Amygdala (tissue), 56 donors: Measurements from ENCODE around the gene EIF2S3B.
"Not testable (repeated sequence)": the region's sequence is repeated elsewhere in the genome, so short reads cannot be mapped to it uniquely, and the experiment has no call there.

Experiments
- DNase-seq, 56 donors: peaks; one replicate each; lab custom pipeline; 2025; lab: John Stamatoyannopoulos, UW

Gene EIF2S3B

DNA sequence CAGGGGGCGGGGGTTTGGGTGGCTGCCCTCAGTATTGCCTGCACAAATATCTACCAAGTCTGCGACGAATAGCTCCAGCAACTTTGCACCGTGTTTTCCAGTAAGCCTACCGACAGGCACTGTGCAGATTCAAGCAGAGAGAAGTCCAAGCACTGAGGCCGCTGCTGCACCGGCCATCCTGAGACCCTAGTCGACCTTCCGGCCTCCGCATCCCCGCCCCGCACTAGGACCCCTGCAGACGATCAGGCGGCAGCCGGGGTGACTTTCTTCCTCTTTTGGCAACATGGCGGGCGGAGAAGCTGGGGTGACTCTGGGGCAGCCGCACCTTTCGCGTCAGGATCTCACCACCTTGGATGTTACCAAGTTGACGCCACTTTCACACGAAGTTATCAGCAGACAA lies at the start of gene EIF2S3B:
EIF2S3B (plus strand) TSS at position 271 of the 400 bp plus-strand sequence; CDS start at position 284, 13 bp downstream.
- DNase-seq = no peak

- no peak for DNase-seq
These were observed 48.8 kb upstream of the EIF2S3B start for GRCh38 chr12:10456856-10457255.

GRCh38 chr12:10457760-10458159 lies 47.9 kb upstream of the EIF2S3B start:
- no peak for DNase-seq

GRCh38 chr12:10466311-10466710 lies 39.4 kb upstream of the EIF2S3B start:
- DNase-seq = no peak

DNA sequence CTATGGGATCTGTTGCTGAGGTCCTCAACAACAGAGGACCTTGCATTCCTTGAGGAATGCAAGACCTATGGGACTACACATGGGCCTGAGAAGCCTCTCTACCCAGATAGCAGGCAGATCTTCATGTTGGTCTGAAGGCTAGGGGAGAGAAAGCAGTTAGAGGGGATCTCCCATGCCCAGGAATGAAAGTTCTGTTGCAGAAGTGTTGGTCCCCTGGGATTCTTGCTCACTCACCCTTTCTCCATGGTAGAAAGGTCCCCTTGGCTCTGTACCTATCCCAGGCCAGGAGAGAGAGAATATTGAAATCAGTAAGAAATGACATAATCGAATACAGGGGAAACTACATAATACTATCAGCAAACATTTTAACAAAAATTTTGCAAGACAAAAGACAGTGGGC lies 36.0 kb upstream of the EIF2S3B start:
- no peak for DNase-seq

DNA sequence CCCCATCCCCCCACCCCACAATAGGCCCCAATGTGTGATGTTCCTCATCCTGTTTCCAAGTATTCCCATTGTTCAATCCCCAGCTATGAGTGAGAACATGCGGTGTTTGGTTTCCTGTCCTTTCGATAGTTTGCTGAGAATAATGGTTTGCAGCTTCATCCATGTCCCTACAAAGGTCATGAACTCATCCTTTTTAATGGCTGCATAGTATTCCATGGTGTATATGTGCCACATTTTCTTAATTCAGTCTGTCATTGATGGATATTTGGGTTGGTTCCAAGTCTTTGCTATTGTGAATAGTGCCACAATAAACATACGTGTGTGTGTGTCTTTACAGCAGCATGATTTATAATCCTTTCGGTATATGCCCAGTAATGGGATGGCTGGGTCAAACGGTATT lies 32.9 kb upstream of the EIF2S3B start:
- DNase-seq = not testable (repeated sequence)

DNA sequence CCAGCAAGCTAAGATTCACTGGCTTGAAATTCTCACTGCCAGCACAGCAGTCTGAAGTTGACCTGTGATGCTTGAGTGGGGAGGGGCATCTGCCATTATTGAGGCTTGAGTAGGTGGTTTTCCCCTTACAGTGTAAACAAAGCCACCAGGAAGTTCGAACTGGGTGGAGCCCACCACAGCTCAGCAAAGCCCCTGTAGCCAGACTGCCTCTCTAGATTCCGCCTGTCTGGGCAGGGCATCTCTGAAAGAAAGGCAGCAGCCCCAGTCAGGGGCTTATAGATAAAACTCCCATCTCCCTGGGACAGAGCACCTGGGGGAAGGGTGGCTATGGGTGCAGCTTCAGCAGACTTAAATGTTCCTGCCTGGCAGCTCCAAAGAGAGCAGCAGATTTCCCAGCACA lies 23.8 kb upstream of the EIF2S3B start:
- not testable (repeated sequence) for DNase-seq

- DNase-seq = not testable (repeated sequence)
These were observed 18.4 kb upstream of the EIF2S3B start for GRCh38 chr12:10487328-10487727.

- no peak for DNase-seq
These were observed 13.9 kb upstream of the EIF2S3B start for GRCh38 chr12:10491766-10492165.

- DNase-seq = no peak
These were observed 8.1 kb upstream of the EIF2S3B start for GRCh38 chr12:10497602-10498001.

- DNase-seq = no peak
These were observed 7.6 kb upstream of the EIF2S3B start for GRCh38 chr12:10498042-10498441.

DNA sequence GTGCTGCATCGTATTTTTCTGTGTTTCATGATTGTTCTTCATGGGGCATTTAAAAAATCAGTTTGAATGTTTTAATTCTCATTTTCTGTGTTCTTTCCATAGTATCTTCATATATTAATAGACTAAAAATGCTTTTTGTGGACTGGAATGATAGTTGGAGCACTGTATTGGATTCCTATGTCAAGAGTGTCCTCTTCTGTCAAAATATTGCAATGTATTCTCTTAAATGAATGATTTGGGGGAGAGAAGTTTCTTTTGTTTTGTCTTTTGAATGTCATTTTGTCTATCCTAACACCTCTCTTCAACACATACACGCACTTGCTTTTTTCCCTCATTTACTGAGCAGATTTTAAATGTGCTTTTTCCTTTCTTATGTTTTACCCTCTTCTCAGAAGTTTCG lies 4.7 kb upstream of the EIF2S3B start:
- DNase-seq = no peak

DNA sequence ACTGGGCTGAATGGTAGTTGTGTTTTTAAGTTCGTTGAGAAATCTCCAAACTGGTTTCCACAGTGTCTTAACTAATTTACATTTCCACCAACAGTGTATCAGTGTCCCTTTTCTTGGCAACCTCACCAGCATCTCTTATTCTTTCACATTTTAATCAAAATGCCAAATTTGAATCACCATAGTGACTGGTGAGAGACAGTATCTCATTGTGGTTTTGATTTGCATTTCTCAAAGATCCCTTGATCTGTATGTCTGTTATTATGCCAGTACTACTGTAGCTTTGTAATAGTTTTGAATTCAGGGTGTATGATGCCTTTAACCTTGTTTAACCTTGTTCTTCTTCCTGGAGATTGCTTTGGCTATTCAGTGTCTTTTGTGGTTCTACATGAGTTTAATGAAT lies 2.2 kb upstream of the EIF2S3B start:
- no peak for DNase-seq

DNA sequence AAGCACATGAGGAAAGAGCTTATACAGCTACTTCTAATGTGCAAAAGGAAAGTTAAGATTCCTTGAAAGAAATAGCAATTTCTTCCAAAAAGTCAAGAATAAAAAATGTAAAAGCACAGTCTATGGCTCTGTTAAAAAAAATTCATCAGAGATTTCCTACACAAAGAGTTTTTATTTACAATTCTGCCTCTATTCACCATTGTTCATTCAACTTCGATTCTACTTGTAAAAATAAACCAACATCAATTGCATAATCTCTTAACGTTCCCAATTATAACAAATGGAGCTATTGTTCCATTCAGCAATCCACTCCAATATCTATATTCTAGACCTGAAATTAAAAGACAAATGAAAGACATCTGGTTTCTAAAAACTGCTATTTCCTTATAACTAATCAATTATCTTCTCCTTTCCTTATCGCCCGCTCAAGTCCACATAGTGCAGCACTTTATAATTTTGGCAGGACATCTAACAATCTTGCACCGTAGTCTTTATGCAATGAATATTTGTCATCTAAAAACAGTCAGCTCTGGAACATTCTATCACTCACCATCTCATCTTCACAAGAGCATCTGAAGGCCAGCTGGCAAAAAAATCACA lies 6.2 kb downstream of the EIF2S3B start:
- DNase-seq = no peak

DNA sequence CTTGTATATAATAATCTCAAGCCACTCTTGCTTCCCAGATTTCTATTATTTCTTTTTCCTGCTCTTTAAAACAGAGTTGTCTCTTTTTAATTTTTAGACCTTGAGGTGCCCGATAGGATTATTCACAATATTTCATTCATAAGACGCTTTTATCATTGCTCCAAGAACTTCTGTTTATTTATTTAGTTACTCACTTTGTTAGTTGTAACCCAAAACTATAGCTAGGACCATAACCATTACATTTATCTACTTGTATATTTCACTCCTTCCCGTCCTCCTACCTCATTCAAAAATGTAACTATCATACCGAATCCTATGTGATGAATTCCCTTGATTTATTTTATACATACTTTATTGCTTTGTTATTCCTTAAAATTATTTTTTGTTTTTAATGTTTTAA lies 7.1 kb downstream of the EIF2S3B start:
- DNase-seq = no peak

DNA sequence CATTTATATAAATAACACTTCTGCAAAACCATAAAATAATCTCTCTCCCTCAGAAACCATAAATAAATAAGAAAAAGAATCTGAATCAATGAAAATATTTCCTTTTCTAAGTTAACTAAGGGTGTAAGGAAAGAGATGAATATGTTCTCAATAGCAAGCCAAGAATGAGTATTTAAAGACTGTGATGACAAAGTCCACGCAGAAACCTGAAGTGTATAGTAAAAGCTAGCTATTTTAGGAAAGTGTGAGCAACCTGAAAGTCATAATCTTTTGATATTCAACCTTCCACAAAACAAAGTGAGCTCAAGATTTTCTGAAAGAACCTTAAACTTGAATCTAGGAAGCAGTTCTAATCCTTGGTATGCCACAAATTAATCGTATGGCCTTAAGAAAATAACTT lies 15.9 kb downstream of the EIF2S3B start:
- DNase-seq = no peak

GRCh38 chr12:10528174-10528953 lies 22.7 kb downstream of the EIF2S3B start:
- no peak for DNase-seq

GRCh38 chr12:10529603-10530002 lies 23.9 kb downstream of the EIF2S3B start:
- DNase-seq = no peak

GRCh38 chr12:10537721-10538120 lies 32.0 kb downstream of the EIF2S3B start:
- DNase-seq = no peak

DNA sequence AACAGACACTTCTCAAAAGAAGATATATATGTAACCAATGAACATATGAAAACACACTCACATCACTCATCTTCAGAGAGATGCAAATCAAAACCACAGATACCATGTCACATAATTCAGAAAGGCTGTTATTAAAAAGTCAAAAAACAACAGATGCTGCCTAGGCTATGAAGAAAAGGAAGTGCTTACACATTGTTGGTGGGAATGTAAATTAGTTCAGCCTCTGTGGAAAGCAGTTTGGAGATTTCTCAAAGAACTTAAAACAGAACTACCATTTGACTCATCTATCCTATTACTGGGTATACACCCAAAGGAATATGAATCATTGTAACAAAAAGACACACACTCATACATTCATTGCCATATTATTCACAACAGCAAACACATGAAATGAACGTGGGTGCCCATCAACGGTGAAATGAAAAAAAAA lies 35.1 kb downstream of the EIF2S3B start:
- no peak for DNase-seq

DNA sequence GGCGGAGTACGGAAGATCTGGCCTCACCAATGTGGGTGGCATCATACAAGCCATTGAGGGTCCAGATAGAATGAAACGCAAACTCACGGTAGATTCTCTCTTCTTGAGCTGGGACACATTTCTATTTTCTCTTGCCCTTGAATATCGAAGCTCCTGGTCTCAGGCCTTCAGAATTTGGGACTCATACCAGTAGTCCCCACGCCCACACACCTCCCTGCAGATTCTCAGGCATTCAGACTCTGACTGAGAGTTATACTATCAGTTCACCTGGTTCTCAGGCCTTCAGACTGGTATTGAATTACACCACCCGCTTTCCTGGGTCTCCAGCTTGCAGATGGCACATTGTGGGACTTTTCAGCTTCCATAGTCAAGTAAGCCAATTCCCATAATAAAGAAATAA lies 37.8 kb downstream of the EIF2S3B start:
- no peak for DNase-seq

DNA sequence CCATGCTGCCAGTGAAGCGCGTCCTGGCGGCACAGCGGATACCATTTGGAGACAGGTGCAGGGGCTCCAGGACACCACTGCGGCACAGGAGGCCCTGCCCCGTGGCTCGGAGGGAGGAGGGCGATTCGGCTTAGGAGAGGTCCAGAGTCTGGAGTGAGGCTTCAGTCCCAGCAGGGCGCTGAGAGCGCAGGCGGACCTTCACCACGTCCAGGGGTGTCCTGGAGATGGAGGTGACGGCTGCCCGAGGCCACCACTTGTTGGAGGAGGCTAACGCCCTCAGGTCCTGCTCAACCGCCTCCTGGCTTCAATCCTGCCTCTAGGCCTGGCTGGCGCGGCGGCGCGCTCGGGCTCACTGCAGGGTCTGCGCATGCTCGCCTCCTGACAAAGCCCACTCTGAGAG lies 45.7 kb downstream of the EIF2S3B start:
- DNase-seq = no peak
